ENCODE results near the gene PKD1L1.

Gene PKD1L1

DNA sequence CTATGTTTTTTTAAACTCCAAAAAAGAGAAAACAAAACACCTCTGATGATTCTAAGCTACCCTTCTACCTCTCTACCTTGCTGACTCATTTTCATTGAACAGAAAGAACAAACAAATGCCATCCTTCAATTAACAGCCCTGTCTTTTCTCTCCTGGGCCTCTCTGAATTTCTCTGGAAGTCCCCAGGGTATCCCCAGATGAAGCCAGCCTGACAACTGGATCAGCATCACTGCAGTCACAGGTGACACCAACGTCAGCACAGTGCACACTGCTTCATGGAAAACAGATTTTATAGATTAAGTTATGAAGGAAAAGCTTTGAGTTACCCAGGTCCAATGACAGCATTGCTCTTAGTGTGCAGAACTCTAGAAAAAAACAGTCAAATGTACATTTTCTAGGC, 25.5 kb upstream of the PKD1L1 start:
- ATAC-seq (replicated peaks; ENCODE audit: extremely low read depth, poor library complexity, severe bottlenecking), result no peak
- no peak overlapping the region for H3K4me3 Mint-ChIP-seq
- no peaks in the 10 kb centered on the region for H3K9me3 Mint-ChIP-seq
- no peaks in the 10 kb centered on the region for H3K27me3 Mint-ChIP-seq
- DNase-seq (ENCODE audit: low spot score in 2 of 2), result no peak
- peaks cover 77% of the 10 kb centered on the region for H3K36me3 Mint-ChIP-seq (ENCODE audit: insufficient read depth)
- no peak overlapping the region for H3K27ac Mint-ChIP-seq (ENCODE audit: low read depth)
- H3K4me1 Mint-ChIP-seq, result peaks cover 63% of the 10 kb centered on the region

DNA sequence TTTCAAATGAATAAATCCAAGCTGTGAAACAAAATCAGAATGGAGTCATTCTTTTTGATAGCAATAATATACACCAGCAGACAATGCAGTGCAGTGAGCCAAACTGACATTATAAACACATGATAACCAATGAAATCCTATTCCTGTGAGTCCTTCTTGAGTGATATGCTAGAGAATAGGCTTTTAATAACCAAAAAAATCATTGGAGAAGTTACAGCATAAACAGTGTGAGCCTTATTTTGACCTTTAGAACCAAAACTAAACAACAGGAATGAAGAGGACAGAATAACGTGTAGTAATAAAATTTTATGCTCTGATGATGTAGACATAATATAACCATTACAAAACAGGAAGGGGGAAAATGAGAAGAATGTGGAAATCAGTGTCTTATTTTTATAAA, 22.5 kb upstream of the PKD1L1 start:
- Mint-ChIP-seq H3K27me3 (no peaks in the 10 kb centered on the region), H3K36me3 (ENCODE audit: insufficient read depth) (peaks cover 73% of the 10 kb centered on the region), H3K27ac (ENCODE audit: low read depth) (no peak overlapping the region), H3K4me3 (no peak overlapping the region), H3K4me1 (peaks cover 56% of the 10 kb centered on the region), H3K9me3 (no peaks in the 10 kb centered on the region)
- DNase-seq (ENCODE audit: low spot score in 2 of 2), result no peak
- no peak for ATAC-seq (replicated peaks; ENCODE audit: extremely low read depth, poor library complexity, severe bottlenecking)

DNA sequence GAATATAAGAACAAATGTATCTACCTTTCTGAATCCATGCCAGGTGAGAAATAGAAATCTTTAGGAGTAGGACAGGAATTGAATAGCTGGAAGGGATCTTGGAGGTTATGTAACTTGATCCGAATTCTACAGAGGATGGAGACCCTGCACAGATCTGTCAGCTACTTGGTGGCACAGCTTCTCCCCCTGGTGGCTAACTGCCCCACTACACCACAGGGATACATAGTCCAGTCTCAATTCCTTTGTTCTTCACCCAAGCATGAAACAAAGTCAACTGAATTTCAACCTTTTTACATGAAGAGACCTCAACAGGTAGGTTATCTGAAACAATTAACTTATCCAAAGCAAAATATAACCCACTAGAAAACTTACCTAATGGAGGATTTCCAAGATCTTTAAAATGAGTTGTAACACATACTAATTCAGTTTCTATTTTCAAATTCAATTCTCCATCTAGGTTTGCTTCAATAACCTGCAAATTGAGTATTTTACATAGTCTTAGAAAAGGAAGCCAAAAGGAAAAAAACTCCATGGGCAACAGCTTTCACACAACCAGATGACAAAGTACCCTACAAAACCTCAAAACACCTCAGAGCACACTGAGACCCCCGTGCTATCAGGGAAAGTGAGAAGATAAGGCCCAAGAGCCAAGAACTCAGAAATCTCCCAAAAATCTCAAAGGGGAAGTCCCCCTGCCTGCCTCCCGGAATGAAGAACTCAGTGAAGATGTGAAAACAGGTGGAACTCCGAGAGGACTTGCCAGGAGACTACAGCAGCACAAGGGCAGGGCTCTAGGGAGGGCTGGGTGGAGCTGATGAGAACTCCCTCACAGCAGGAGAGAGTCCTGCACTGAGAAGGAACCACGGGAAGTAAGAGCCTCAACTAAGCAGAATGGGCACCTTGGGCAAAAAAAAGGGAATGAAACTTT, 20.8 kb upstream of the PKD1L1 start:
- Mint-ChIP-seq H3K4me3 (no peak overlapping the region), H3K27me3 (no peaks in the 10 kb centered on the region), H3K36me3 (ENCODE audit: insufficient read depth) (peaks cover 75% of the 10 kb centered on the region), H3K9me3 (no peaks in the 10 kb centered on the region), H3K4me1 (peaks cover 50% of the 10 kb centered on the region), H3K27ac (ENCODE audit: low read depth) (peak overlapping the region; percentile 61)
- DNase-seq (ENCODE audit: low spot score in 2 of 2) (peak in 1 of 2 donors; percentile 24), ATAC-seq (replicated peaks; ENCODE audit: extremely low read depth, poor library complexity, severe bottlenecking) (peak; percentile 52)

DNA sequence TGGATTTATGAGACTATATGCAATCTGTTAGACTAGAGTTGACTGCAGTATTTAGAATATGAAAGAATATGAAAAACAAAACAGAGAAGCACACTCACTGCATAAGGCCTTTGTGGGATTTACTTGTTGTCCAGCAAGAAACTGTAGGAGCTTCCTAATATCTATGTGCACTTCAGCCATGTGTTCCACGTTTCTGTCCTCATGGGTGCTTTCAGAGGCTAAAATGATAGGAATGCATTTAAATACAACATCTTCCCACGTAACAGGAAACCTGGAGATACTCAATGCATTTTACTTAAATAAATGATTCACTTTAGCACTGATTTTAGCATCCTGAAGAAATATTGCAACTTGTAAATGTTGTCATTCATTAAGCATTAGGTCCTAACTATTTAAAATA, 19.4 kb upstream of the PKD1L1 start:
- peaks cover 39% of the 10 kb centered on the region for H3K4me1 Mint-ChIP-seq
- peaks cover 78% of the 10 kb centered on the region for H3K36me3 Mint-ChIP-seq (ENCODE audit: insufficient read depth)
- ATAC-seq (replicated peaks; ENCODE audit: extremely low read depth, poor library complexity, severe bottlenecking) (no peak), DNase-seq (ENCODE audit: low spot score in 2 of 2) (no peak)
- H3K27me3 Mint-ChIP-seq, result no peaks in the 10 kb centered on the region
- no peak overlapping the region for H3K4me3 Mint-ChIP-seq
- no peaks in the 10 kb centered on the region for H3K9me3 Mint-ChIP-seq
- no peak overlapping the region for H3K27ac Mint-ChIP-seq (ENCODE audit: low read depth)

DNA sequence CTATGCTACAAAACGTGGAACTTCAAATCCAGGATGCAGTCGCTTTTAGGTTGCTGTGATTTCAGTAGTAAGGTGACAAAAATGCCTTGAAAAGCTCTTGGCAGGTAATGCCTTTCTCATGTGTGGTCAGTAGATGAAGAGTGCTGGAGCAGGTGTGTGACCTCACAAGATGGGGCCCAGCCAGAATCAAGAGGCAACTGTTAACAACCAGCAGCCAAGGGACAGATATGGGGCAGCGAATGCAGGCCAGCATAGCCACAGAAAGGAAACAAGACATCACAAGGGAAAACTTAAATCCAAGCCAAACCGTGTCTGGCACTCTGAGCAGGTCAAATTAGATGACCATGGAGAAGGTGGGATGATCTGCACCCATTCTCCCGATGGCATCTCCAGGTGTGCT, 18.9 kb upstream of the PKD1L1 start:
- Mint-ChIP-seq H3K4me3 (no peak overlapping the region), H3K9me3 (no peaks in the 10 kb centered on the region), H3K4me1 (peaks cover 39% of the 10 kb centered on the region), H3K36me3 (ENCODE audit: insufficient read depth) (peaks cover 79% of the 10 kb centered on the region), H3K27ac (ENCODE audit: low read depth) (peak overlapping the region; percentile 11), H3K27me3 (no peaks in the 10 kb centered on the region)
- ATAC-seq (replicated peaks; ENCODE audit: extremely low read depth, poor library complexity, severe bottlenecking), result no peak
- DNase-seq (ENCODE audit: low spot score in 2 of 2), result no peak

DNA sequence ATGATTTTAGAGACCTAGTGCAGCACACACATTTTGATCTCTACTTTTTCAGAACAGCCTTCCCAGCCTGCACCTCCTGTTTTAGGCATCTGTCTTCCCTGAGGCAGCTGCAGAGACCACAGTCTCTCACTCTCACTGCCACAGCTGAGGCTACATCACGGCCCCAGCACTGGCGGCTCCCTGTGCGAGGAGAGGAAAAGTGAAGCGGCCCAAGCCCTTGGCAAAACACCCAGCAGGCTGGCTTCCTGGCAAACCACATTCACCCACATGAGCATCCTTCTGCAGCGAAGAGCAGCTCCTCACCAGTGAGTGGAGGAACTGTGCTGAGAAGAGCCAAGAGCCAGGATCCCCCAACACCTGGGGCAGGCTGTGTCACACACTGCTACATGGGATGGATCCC, 17.2 kb upstream of the PKD1L1 start:
- DNase-seq (ENCODE audit: low spot score in 2 of 2) (no peak), ATAC-seq (replicated peaks; ENCODE audit: extremely low read depth, poor library complexity, severe bottlenecking) (no peak)
- peaks cover 78% of the 10 kb centered on the region for H3K36me3 Mint-ChIP-seq (ENCODE audit: insufficient read depth)
- no peaks in the 10 kb centered on the region for H3K9me3 Mint-ChIP-seq
- H3K27me3 Mint-ChIP-seq, result no peaks in the 10 kb centered on the region
- peaks cover 28% of the 10 kb centered on the region for H3K4me1 Mint-ChIP-seq
- peak overlapping the region; percentile 12 for H3K27ac Mint-ChIP-seq (ENCODE audit: low read depth)
- H3K4me3 Mint-ChIP-seq, result no peak overlapping the region

DNA sequence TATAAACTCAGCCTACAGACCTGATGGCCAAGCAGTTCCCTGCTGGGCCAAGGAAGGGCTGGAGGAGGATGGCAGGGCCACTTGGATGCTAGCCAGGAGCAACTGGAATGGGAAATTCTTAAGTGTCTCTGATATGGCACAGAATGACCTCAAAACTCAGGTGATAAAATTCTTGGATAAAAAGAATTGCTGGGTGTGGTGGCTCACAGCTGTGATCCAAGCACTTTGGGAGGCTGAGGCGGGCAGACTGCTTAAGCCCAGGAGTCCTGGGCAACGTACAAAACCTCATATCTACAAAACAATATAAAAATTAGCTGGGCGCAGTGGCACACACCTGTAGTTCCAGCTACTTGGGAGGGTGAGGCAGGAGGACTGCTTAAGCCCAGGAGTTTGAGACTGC, 14.0 kb upstream of the PKD1L1 start:
- Mint-ChIP-seq H3K4me3 (no peak overlapping the region), H3K36me3 (ENCODE audit: insufficient read depth) (peaks cover 54% of the 10 kb centered on the region), H3K4me1 (peaks cover 9% of the 10 kb centered on the region), H3K27ac (ENCODE audit: low read depth) (no peak overlapping the region), H3K27me3 (no peaks in the 10 kb centered on the region), H3K9me3 (no peaks in the 10 kb centered on the region)
- DNase-seq (ENCODE audit: low spot score in 2 of 2) (no peak), ATAC-seq (replicated peaks; ENCODE audit: extremely low read depth, poor library complexity, severe bottlenecking) (no peak)

DNA sequence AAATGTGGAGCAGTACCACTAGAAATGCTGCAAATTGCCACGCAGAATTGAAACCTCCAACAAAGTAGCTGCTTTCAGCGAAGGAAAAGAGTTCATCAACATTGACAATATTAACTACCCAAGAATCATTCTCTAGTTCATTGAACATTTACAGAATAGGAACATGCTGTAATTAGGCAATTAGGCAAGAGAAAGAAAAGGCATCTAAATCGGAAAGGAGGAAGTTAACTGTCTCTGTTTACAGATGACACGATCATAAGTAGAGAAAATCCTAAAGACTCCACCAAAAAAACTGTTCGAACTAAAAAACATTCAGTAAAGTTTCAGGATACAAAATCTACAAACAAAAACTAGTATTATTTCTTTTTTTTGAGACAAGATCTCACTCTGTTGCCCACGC, 8.9 kb upstream of the PKD1L1 start:
- peaks cover 18% of the 10 kb centered on the region for H3K36me3 Mint-ChIP-seq (ENCODE audit: insufficient read depth)
- no peaks in the 10 kb centered on the region for H3K27me3 Mint-ChIP-seq
- no peak overlapping the region for H3K27ac Mint-ChIP-seq (ENCODE audit: low read depth)
- no peaks in the 10 kb centered on the region for H3K4me1 Mint-ChIP-seq
- DNase-seq (ENCODE audit: low spot score in 2 of 2), result no peak
- H3K4me3 Mint-ChIP-seq, result no peak overlapping the region
- no peak for ATAC-seq (replicated peaks; ENCODE audit: extremely low read depth, poor library complexity, severe bottlenecking)
- H3K9me3 Mint-ChIP-seq, result no peaks in the 10 kb centered on the region

DNA sequence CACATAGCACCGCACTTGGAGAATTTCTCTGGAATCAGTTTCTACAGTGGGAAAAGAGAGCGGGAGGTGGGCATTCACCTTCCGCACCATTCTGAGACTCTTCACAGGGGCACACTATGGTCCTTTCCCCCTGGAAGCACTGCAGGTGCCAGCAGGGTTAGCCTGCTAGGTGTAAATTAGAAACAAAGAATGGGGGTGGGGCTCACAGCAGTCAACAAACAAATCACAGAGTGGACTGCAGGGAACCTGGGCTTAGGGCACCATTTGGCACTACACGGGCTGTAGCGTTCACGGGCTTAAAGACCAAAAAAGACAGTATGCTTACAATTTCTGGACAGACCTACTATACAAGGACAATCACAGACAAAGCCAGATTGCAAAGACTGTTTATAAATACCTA, 8.0 kb upstream of the PKD1L1 start:
- no peaks in the 10 kb centered on the region for H3K27me3 Mint-ChIP-seq
- ATAC-seq (replicated peaks; ENCODE audit: extremely low read depth, poor library complexity, severe bottlenecking), result no peak
- H3K4me1 Mint-ChIP-seq, result no peaks in the 10 kb centered on the region

DNA sequence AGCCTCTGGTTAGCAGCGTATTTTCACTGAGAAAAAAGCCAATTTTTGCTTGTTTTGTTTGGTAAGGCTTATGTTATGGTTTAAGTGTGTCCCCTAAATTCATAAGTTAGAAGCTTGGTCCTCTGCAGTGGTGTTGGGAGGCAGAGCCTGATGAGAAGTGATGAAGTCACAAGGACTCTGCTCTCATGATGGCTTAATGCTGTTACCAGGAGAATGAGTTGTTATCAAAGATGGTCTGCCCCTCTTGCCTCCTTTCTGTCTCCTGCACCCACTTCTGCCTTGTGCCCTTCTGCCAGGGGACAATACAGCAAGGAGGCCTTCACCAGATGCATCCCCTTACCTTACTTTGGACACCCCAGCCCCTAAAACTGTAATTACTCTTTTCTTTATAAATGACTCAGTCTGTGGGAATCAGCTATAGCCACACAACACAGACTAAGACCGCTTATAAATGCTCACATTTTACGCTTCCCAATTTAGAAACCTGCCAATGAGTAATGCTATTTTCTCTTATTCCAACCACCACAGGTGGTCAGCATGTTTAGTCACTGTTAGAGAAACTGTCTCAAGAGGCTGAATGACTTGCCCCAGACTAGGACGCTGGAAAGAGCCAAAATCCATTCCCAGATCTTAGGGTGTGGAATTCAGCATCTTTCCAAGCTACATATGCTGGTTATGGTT, 6.1 kb upstream of the PKD1L1 start:
- Mint-ChIP-seq H3K4me3 (no peak overlapping the region), H3K4me1 (no peaks in the 10 kb centered on the region), H3K9me3 (no peaks in the 10 kb centered on the region), H3K36me3 (ENCODE audit: insufficient read depth) (peaks cover 12% of the 10 kb centered on the region), H3K27ac (ENCODE audit: low read depth) (no peak overlapping the region), H3K27me3 (no peaks in the 10 kb centered on the region)
- ATAC-seq (replicated peaks; ENCODE audit: extremely low read depth, poor library complexity, severe bottlenecking) (no peak), DNase-seq (ENCODE audit: low spot score in 2 of 2) (no peak)

More for the DNA sequence above, 8.0 kb upstream of the PKD1L1 start:
- Mint-ChIP-seq H3K36me3 (ENCODE audit: insufficient read depth) (peaks cover 14% of the 10 kb centered on the region), H3K4me3 (no peak overlapping the region), H3K27ac (ENCODE audit: low read depth) (no peak overlapping the region), H3K9me3 (no peaks in the 10 kb centered on the region)
- no peak for DNase-seq (ENCODE audit: low spot score in 2 of 2)

DNA sequence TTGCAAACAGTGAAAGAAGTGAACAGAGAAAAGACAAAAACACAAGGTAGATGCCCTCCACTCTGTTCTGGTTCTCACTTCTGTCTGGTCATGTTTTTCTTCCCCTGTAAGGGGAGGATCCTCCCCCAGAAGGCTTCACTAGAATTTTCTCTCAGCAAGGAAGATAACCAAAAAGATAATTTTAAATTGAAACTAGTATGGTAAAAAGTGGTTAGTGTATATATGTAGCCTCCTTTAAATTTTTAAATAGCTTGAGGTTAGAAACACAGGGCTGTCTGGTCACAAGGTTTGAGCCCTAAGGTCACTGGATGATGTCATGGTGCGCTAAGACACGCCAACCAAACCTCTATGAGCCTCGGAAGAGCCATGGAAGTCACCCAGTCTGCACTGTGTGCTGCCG, 5.6 kb upstream of the PKD1L1 start:
- ATAC-seq (replicated peaks; ENCODE audit: extremely low read depth, poor library complexity, severe bottlenecking) (no peak), DNase-seq (ENCODE audit: low spot score in 2 of 2) (no peak)
- Mint-ChIP-seq H3K27ac (ENCODE audit: low read depth) (no peak overlapping the region), H3K4me1 (no peaks in the 10 kb centered on the region), H3K27me3 (no peaks in the 10 kb centered on the region), H3K36me3 (ENCODE audit: insufficient read depth) (peaks cover 12% of the 10 kb centered on the region), H3K4me3 (no peak overlapping the region), H3K9me3 (no peaks in the 10 kb centered on the region)

DNA sequence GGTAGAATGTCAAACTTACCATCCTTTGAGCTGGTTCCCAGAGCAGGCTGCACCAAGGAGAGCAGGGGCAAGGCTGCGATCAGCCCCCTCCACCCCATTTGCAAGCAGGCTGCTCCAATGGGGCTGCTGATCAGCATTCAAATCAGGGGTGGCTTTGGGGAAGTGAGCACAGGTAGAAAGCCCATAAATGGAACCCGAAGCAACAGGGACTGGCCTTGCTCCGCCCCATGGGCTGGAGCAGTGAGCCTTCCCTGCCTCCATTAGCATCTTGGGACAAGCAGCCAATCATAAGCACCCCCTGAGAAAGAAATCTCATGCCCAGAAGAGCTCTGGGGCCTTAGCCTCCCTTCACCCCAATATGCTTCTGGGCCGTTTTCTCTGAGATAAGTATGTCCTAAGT, 4.0 kb upstream of the PKD1L1 start:
- Mint-ChIP-seq H3K9me3 (no peaks in the 10 kb centered on the region), H3K27ac (ENCODE audit: low read depth) (no peak overlapping the region), H3K4me1 (no peaks in the 10 kb centered on the region), H3K4me3 (no peak overlapping the region), H3K36me3 (ENCODE audit: insufficient read depth) (peaks cover 10% of the 10 kb centered on the region), H3K27me3 (no peaks in the 10 kb centered on the region)
- no peak for DNase-seq (ENCODE audit: low spot score in 2 of 2)
- ATAC-seq (replicated peaks; ENCODE audit: extremely low read depth, poor library complexity, severe bottlenecking), result no peak

DNA sequence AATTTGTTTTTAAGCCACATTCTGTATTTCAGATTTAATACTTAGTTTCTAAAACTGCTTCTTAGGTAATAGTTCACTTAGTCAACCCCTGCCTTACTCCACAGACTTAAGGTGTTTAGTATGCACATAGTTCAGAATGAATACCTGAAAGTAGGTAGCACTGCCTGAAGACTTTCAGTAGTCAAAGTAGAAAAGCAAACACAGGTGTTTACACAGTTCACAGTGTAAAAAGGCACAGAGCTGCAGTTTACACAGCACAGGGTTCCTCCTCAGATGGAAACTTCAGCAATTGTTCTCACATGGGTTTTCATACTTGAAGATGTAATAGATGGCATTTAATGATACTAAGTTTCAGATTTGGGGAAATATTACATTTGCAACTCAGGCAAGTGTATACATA, 3.1 kb upstream of the PKD1L1 start:
- H3K4me3 Mint-ChIP-seq, result no peak overlapping the region
- no peaks in the 10 kb centered on the region for H3K4me1 Mint-ChIP-seq
- no peaks in the 10 kb centered on the region for H3K27me3 Mint-ChIP-seq
- no peaks in the 10 kb centered on the region for H3K9me3 Mint-ChIP-seq
- no peak overlapping the region for H3K27ac Mint-ChIP-seq (ENCODE audit: low read depth)
- DNase-seq (ENCODE audit: low spot score in 2 of 2), result no peak
- peaks cover 7% of the 10 kb centered on the region for H3K36me3 Mint-ChIP-seq (ENCODE audit: insufficient read depth)
- no peak for ATAC-seq (replicated peaks; ENCODE audit: extremely low read depth, poor library complexity, severe bottlenecking)

Data from central memory CD8-positive, alpha-beta T cell (primary cell).